Measurements from ENCODE around the gene CBX3.

CBX3 gene

GRCh38 chr7:26180792-26181198 lies 20.8 kb upstream of the CBX3 start:
- Histone ChIP-seq H2BK120ac (ENCODE audit: low read depth, low read length) (no peak overlapping the region), H3K79me1 (ENCODE audit: low read length) (no peaks in the 10 kb centered on the region), H3K36me3 (ENCODE audit: control insufficient read depth, insufficient read depth, low read length) (no peaks in the 10 kb centered on the region), H2BK15ac (replicated peaks; ENCODE audit: low read depth) (no peak overlapping the region), H3K4me2 (ENCODE audit: low read length) (no peak overlapping the region), H3K79me2 (ENCODE audit: control insufficient read depth, insufficient read depth, low read length) (no peaks in the 10 kb centered on the region), H3K18ac (ENCODE audit: low read length) (no peak overlapping the region), H3K4ac (ENCODE audit: low read depth, low read length) (no peak overlapping the region), H3K27ac (ENCODE audit: low read depth, low read length) (no peak overlapping the region), H3K23ac (ENCODE audit: low read length) (no peak overlapping the region), H2BK5ac (ENCODE audit: low read length) (no peak overlapping the region), H2AK5ac (ENCODE audit: low read length) (no peak overlapping the region), H4K8ac (ENCODE audit: low read depth, low read length) (no peak overlapping the region), H3K56ac (ENCODE audit: low read length) (no peak overlapping the region), H4K5ac (ENCODE audit: low read length) (no peak overlapping the region), H3K9ac (ENCODE audit: low read length) (no peak overlapping the region), H3K4me1 (ENCODE audit: control insufficient read depth, low read depth, low read length) (no peaks in the 10 kb centered on the region), H3K4me3 (ENCODE audit: low read length) (no peak overlapping the region), H3K27me3 (ENCODE audit: insufficient read depth, low read length, poor library complexity) (no peaks in the 10 kb centered on the region)
- no peak for DNase-seq
- no CpG with 5 or more reads among the region's 5 CpGs for WGBS (ENCODE audit: extremely low coverage, insufficient coverage, low lambda C conversion rate)

DNA sequence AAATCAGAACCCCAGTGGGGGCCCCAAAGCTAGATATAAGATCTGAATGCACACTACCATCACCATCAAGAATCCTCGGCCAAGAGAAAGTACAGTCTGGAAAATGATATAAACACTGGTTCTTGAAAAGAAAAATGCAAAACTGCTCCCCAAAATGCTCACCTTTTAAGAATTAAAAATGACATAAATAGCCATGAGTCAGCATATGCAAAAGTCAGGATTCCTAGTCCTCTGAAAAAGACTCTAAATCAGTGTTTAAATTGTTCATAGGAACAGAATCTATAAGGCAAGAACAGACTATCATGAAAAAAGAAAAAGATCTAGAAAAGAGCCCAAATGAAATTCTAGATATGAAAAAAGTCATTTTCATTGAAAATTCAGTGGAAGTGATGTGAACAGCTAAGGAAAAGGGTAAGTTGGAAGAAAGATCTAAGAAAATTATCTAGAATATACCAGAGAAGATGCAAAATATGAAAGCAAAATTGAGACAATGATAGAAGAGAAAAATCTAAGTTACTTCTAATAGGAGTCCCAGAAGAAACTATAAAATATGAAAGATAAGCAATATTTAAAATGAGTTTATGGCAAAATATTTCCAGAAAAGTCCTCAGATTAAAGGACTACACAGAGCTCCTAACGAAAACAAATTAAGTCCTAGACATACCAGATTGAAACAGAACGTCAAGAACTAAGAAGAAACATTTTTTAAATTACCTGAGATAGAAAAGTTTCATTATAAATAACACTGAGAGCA lies 19.9 kb upstream of the CBX3 start:
- Histone ChIP-seq H3K27me3 (ENCODE audit: insufficient read depth, low read length, poor library complexity) (no peaks in the 10 kb centered on the region), H3K36me3 (ENCODE audit: control insufficient read depth, insufficient read depth, low read length) (no peaks in the 10 kb centered on the region), H3K79me1 (ENCODE audit: low read length) (no peaks in the 10 kb centered on the region), H3K18ac (ENCODE audit: low read length) (no peak overlapping the region), H3K27ac (ENCODE audit: low read depth, low read length) (no peak overlapping the region), H2AK5ac (ENCODE audit: low read length) (no peak overlapping the region), H3K4me1 (ENCODE audit: control insufficient read depth, low read depth, low read length) (no peaks in the 10 kb centered on the region), H4K5ac (ENCODE audit: low read length) (no peak overlapping the region), H2BK5ac (ENCODE audit: low read length) (no peak overlapping the region), H2BK120ac (ENCODE audit: low read depth, low read length) (no peak overlapping the region), H3K4ac (ENCODE audit: low read depth, low read length) (no peak overlapping the region), H4K8ac (ENCODE audit: low read depth, low read length) (no peak overlapping the region), H2BK15ac (replicated peaks; ENCODE audit: low read depth) (no peak overlapping the region), H3K23ac (ENCODE audit: low read length) (no peak overlapping the region), H3K56ac (ENCODE audit: low read length) (no peak overlapping the region), H3K4me2 (ENCODE audit: low read length) (no peak overlapping the region), H3K4me3 (ENCODE audit: low read length) (no peak overlapping the region), H3K79me2 (ENCODE audit: control insufficient read depth, insufficient read depth, low read length) (no peaks in the 10 kb centered on the region), H3K9ac (ENCODE audit: low read length) (no peak overlapping the region)
- WGBS (ENCODE audit: extremely low coverage, insufficient coverage, low lambda C conversion rate) = no CpG with 5 or more reads among the region's 3 CpGs
- DNase-seq = no peak

- Histone ChIP-seq H3K23ac (ENCODE audit: low read length) (no peak overlapping the region), H2BK15ac (replicated peaks; ENCODE audit: low read depth) (no peak overlapping the region), H3K36me3 (ENCODE audit: control insufficient read depth, insufficient read depth, low read length) (no peaks in the 10 kb centered on the region), H3K18ac (ENCODE audit: low read length) (no peak overlapping the region), H3K9ac (ENCODE audit: low read length) (no peak overlapping the region), H2BK5ac (ENCODE audit: low read length) (no peak overlapping the region), H3K79me1 (ENCODE audit: low read length) (no peaks in the 10 kb centered on the region), H2BK120ac (ENCODE audit: low read depth, low read length) (no peak overlapping the region), H3K4me2 (ENCODE audit: low read length) (no peak overlapping the region), H3K56ac (ENCODE audit: low read length) (no peak overlapping the region), H3K79me2 (ENCODE audit: control insufficient read depth, insufficient read depth, low read length) (no peaks in the 10 kb centered on the region), H4K8ac (ENCODE audit: low read depth, low read length) (no peak overlapping the region), H2AK5ac (ENCODE audit: low read length) (no peak overlapping the region), H3K4ac (ENCODE audit: low read depth, low read length) (no peak overlapping the region), H3K4me3 (ENCODE audit: low read length) (no peak overlapping the region), H3K4me1 (ENCODE audit: control insufficient read depth, low read depth, low read length) (no peaks in the 10 kb centered on the region), H3K27ac (ENCODE audit: low read depth, low read length) (no peak overlapping the region), H4K5ac (ENCODE audit: low read length) (no peak overlapping the region), H3K27me3 (ENCODE audit: insufficient read depth, low read length, poor library complexity) (no peaks in the 10 kb centered on the region)
- WGBS (ENCODE audit: extremely low coverage, insufficient coverage, low lambda C conversion rate) = no CpG with 5 or more reads among the region's 6 CpGs
- DNase-seq = no peak
Observed at GRCh38 chr7:26182283-26182682, 19.3 kb upstream of the CBX3 start.

- H3K23ac ChIP-seq (ENCODE audit: low read length) = no peak overlapping the region
- H2BK5ac ChIP-seq (ENCODE audit: low read length) = no peak overlapping the region
- no peak overlapping the region for H4K8ac ChIP-seq (ENCODE audit: low read depth, low read length)
- H3K27ac ChIP-seq (ENCODE audit: low read depth, low read length) = no peak overlapping the region
- H3K9ac ChIP-seq (ENCODE audit: low read length) = no peak overlapping the region
- no peak overlapping the region for H4K5ac ChIP-seq (ENCODE audit: low read length)
- no peaks in the 10 kb centered on the region for H3K36me3 ChIP-seq (ENCODE audit: control insufficient read depth, insufficient read depth, low read length)
- H3K4ac ChIP-seq (ENCODE audit: low read depth, low read length) = no peak overlapping the region
- no peaks in the 10 kb centered on the region for H3K79me2 ChIP-seq (ENCODE audit: control insufficient read depth, insufficient read depth, low read length)
- no peaks in the 10 kb centered on the region for H3K27me3 ChIP-seq (ENCODE audit: insufficient read depth, low read length, poor library complexity)
- no peak overlapping the region for H2BK120ac ChIP-seq (ENCODE audit: low read depth, low read length)
- H3K79me1 ChIP-seq (ENCODE audit: low read length) = no peaks in the 10 kb centered on the region
- H3K4me2 ChIP-seq (ENCODE audit: low read length) = no peak overlapping the region
- no peak for DNase-seq
- H3K4me3 ChIP-seq (ENCODE audit: low read length) = no peak overlapping the region
- no peak overlapping the region for H2BK15ac ChIP-seq (replicated peaks; ENCODE audit: low read depth)
- no CpG with 5 or more reads among the region's 8 CpGs for WGBS (ENCODE audit: extremely low coverage, insufficient coverage, low lambda C conversion rate)
- H3K18ac ChIP-seq (ENCODE audit: low read length) = no peak overlapping the region
- no peaks in the 10 kb centered on the region for H3K4me1 ChIP-seq (ENCODE audit: control insufficient read depth, low read depth, low read length)
- H2AK5ac ChIP-seq (ENCODE audit: low read length) = no peak overlapping the region
- no peak overlapping the region for H3K56ac ChIP-seq (ENCODE audit: low read length)
Observed at GRCh38 chr7:26182706-26183105, 18.8 kb upstream of the CBX3 start.

- H3K9ac ChIP-seq (ENCODE audit: low read length) = no peak overlapping the region
- no peaks in the 10 kb centered on the region for H3K27me3 ChIP-seq (ENCODE audit: insufficient read depth, low read length, poor library complexity)
- H3K27ac ChIP-seq (ENCODE audit: low read depth, low read length) = no peak overlapping the region
- H3K36me3 ChIP-seq (ENCODE audit: control insufficient read depth, insufficient read depth, low read length) = no peaks in the 10 kb centered on the region
- no peak overlapping the region for H3K4me3 ChIP-seq (ENCODE audit: low read length)
- no peak overlapping the region for H2AK5ac ChIP-seq (ENCODE audit: low read length)
- no peak overlapping the region for H3K23ac ChIP-seq (ENCODE audit: low read length)
- H3K56ac ChIP-seq (ENCODE audit: low read length) = no peak overlapping the region
- H3K4ac ChIP-seq (ENCODE audit: low read depth, low read length) = no peak overlapping the region
- no peak overlapping the region for H4K5ac ChIP-seq (ENCODE audit: low read length)
- no peak overlapping the region for H2BK5ac ChIP-seq (ENCODE audit: low read length)
- H3K79me1 ChIP-seq (ENCODE audit: low read length) = no peaks in the 10 kb centered on the region
- WGBS (ENCODE audit: extremely low coverage, insufficient coverage, low lambda C conversion rate) = no CpG with 5 or more reads among the region's 4 CpGs
- no peaks in the 10 kb centered on the region for H3K4me1 ChIP-seq (ENCODE audit: control insufficient read depth, low read depth, low read length)
- H3K4me2 ChIP-seq (ENCODE audit: low read length) = no peak overlapping the region
- H2BK120ac ChIP-seq (ENCODE audit: low read depth, low read length) = no peak overlapping the region
- H2BK15ac ChIP-seq (replicated peaks; ENCODE audit: low read depth) = no peak overlapping the region
- H4K8ac ChIP-seq (ENCODE audit: low read depth, low read length) = no peak overlapping the region
- no peaks in the 10 kb centered on the region for H3K79me2 ChIP-seq (ENCODE audit: control insufficient read depth, insufficient read depth, low read length)
- H3K18ac ChIP-seq (ENCODE audit: low read length) = no peak overlapping the region
- no peak for DNase-seq
Observed at GRCh38 chr7:26183545-26184280, 17.8 kb upstream of the CBX3 start.
